IMR-90 (cell line): ENCODE measurements around the gene ARAP2.

ENCODE experiments used
- BHLHE40 ChIP-seq: fragments of 150-350 bp; IDR thresholded peaks from 2 replicates; pipeline ENCODE4 v1.6.1; 2016; ENCODE audit warnings: mild to moderate bottlenecking, low read depth, low read length
- CEBPB ChIP-seq: IDR thresholded peaks from 2 replicates; pipeline ENCODE4 v1.6.1; 2012; ENCODE audit warnings: low read depth, low read length, improper control_type of control experiment
- CHD1 ChIP-seq: IDR thresholded peaks from 2 replicates; pipeline ENCODE4 v1.6.1; 2012; ENCODE audit warnings: low read depth, low read length, improper control_type of control experiment
- CTCF ChIP-seq: conservative IDR thresholded peaks from 2 replicates; pipeline ENCODE4 v1.5.1; 2012; ENCODE audit warnings: mild to moderate bottlenecking, low read depth, low read length, improper control_type of control experiment
- FOS ChIP-seq: fragments of 150-350 bp; IDR thresholded peaks from 2 replicates; pipeline ENCODE4 v1.6.1; 2016; ENCODE audit warnings: low read depth, low read length
- MAFK ChIP-seq: IDR thresholded peaks from 2 replicates; pipeline ENCODE4 v1.6.1; 2012; ENCODE audit warnings: low read depth, low read length, improper control_type of control experiment
- MXI1 ChIP-seq: IDR thresholded peaks from 2 replicates; pipeline ENCODE4 v1.6.1; 2012; ENCODE audit warnings: low read depth, mild to moderate bottlenecking, low read length, moderate library complexity, borderline replicate concordance
- NFE2L2 ChIP-seq: fragments of 150-350 bp; IDR thresholded peaks from 2 replicates; pipeline ENCODE4 v1.6.1; 2016; ENCODE audit warnings: low read depth, mild to moderate bottlenecking, low read length
- POLR2A ChIP-seq: IDR thresholded peaks from 2 replicates; pipeline ENCODE4 v1.6.1; 2012; ENCODE audit warnings: mild to moderate bottlenecking, low read depth, low read length
- RAD21 ChIP-seq: IDR thresholded peaks from 2 replicates; pipeline ENCODE4 v1.6.1; 2012; ENCODE audit warnings: low read length, improper control_type of control experiment
- RCOR1 ChIP-seq: IDR thresholded peaks from 2 replicates; pipeline ENCODE4 v1.6.1; 2012; ENCODE audit warnings: mild to moderate bottlenecking, low read length, improper control_type of control experiment; ENCODE audit not compliant: insufficient replicate concordance
- RFX5 ChIP-seq: IDR thresholded peaks from 2 replicates; pipeline ENCODE4 v1.8.0; 2012; ENCODE audit warnings: low read depth, mild to moderate bottlenecking, low read length, moderate library complexity
- SMC3 ChIP-seq: fragments of 150-350 bp; IDR thresholded peaks from 2 replicates; pipeline ENCODE4 v1.6.1; 2016; ENCODE audit warnings: low read depth, mild to moderate bottlenecking, antibody characterized with exemption, low read length, moderate library complexity
- USF2 ChIP-seq: fragments of 150-350 bp; IDR thresholded peaks from 2 replicates; pipeline ENCODE4 v1.6.1; 2017; ENCODE audit warnings: mild to moderate bottlenecking, antibody characterized with exemption, low read length, low read depth

GRCh38 chr4:36094995-36095394 lies 149.3 kb downstream of the ARAP2 start:
- TF ChIP-seq CTCF (no peak), CHD1 (no peak), POLR2A (no peak), BHLHE40 (no peak), FOS (no peak), MXI1 (no peak), NFE2L2 (no peak), USF2 (no peak), RCOR1 (no peak), SMC3 (no peak), CEBPB (no peak), MAFK (no peak), RAD21 (no peak), RFX5 (no peak)
